SK-N-SH (cell line): ENCODE results near the gene PTPN4. TPM values are rescaled to one million over a fixed set of nuclear protein-coding genes. Genes with fewer than 3 reads are reported as not detected.

Experiments
- CTCF ChIA-PET: fragments of 300-600, 350-600 bp; formaldehyde crosslinking; extraction: SDS; loops from one replicate; lab custom pipeline; 2021; lab: Yijun Ruan, JAX
- POLR2A ChIA-PET: fragments of 350-600 bp; sonication (Branson Sonifier 250); formaldehyde crosslinking; extraction: SDS; loops from one replicate; lab custom pipeline; 2020; ENCODE audit warnings: antibody characterized with exemption, inconsistent platforms; lab: Yijun Ruan, JAX
- DNase-seq: peaks from one replicate; pipeline ENCODE4 v3.0.0; 2012
- H2AFZ ChIP-seq: fragments of 200-600 bp; sonication (generic); 2 replicates; pipeline ENCODE4 v1.8.1; 2016; ENCODE audit warnings: antibody characterized with exemption, mild to moderate bottlenecking, low read depth
- H3F3A ChIP-seq: fragments of 200-600 bp; sonication (generic); replicated peaks from 2 replicates; pipeline ENCODE3; 2016; ENCODE audit warnings: antibody characterized with exemption, mild to moderate bottlenecking; ENCODE audit not compliant: insufficient read depth
- H3K27ac ChIP-seq, 2 experiments: fragments of 200-500 bp in 1 of 2; fragments of 200-600 bp in 1 of 2; sonication (Bioruptor generic) in 1 of 2; sonication (generic), shearing (Covaris generic) in 1 of 2; 2 replicates each; pipeline versions ENCODE4 v1.5.1 to v1.6.1; 2014 to 2016; ENCODE audit warnings: low read depth in 2 of 2, inconsistent platforms in 1 of 2, low read length in 1 of 2, mild to moderate bottlenecking in 1 of 2, mixed read lengths in 1 of 2
- H3K27me3 ChIP-seq: fragments of 200-600 bp; sonication (generic), shearing (Covaris generic); 2 replicates; pipeline ENCODE4 v1.6.1; 2016; ENCODE audit warnings: mixed run types; ENCODE audit not compliant: insufficient read depth
- H3K36me3 ChIP-seq, 2 experiments: fragments of 200-500 bp in 1 of 2; fragments of 200-600 bp in 1 of 2; sonication (Bioruptor generic) in 1 of 2; sonication (generic) in 1 of 2; replicated peaks in 1 of 2; 2 replicates each; pipeline versions ENCODE3 to v1.5.1; 2014 to 2016; ENCODE audit warnings: low read length in 1 of 2, mild to moderate bottlenecking in 1 of 2; ENCODE audit not compliant: insufficient read depth in 2 of 2, control insufficient read depth in 1 of 2
- H3K4me1 ChIP-seq, 2 experiments: fragments of 200-500 bp in 1 of 2; fragments of 200-600 bp in 1 of 2; sonication (Bioruptor generic) in 1 of 2; sonication (generic), shearing (Covaris generic) in 1 of 2; 2 replicates each; pipeline versions ENCODE4 v1.5.1 to v1.6.1; 2014 to 2016; ENCODE audit warnings: low read depth in 1 of 2, low read length in 1 of 2, mixed run types in 1 of 2; ENCODE audit not compliant: insufficient read depth in 2 of 2, control insufficient read depth in 1 of 2
- H3K4me2 ChIP-seq: fragments of 200-600 bp; sonication (generic), shearing (Covaris generic); 2 replicates; pipeline ENCODE4 v1.6.1; 2017; ENCODE audit warnings: mixed run types
- H3K4me3 ChIP-seq, 2 experiments: fragments of 200-500 bp in 1 of 2; fragments of 200-600 bp in 1 of 2; sonication (Bioruptor generic) in 1 of 2; sonication (generic), shearing (Covaris generic) in 1 of 2; 2 replicates each; pipeline versions ENCODE4 v1.5.1 to v1.8.1; 2014 to 2016; ENCODE audit warnings: low read depth in 2 of 2, inconsistent platforms in 1 of 2, low read length in 1 of 2, mild to moderate bottlenecking in 1 of 2, mixed read lengths in 1 of 2, moderate library complexity in 1 of 2
- H3K79me2 ChIP-seq: fragments of 200-600 bp; sonication (generic); 2 replicates; pipeline ENCODE4 v1.8.1; 2017; ENCODE audit warnings: mild to moderate bottlenecking; ENCODE audit not compliant: insufficient read depth
- H3K9ac ChIP-seq: fragments of 200-600 bp; sonication (generic); 2 replicates; pipeline ENCODE4 v1.6.1; 2017; ENCODE audit warnings: mixed run types
- H3K9me2 ChIP-seq: fragments of 200-600 bp; sonication (generic); 2 replicates; pipeline ENCODE4 v1.6.1; 2017; ENCODE audit warnings: mixed run types
- H3K9me3 ChIP-seq: fragments of 200-600 bp; sonication (generic); 2 replicates; pipeline ENCODE4 v1.6.1; 2017; ENCODE audit warnings: mixed run types, mild to moderate bottlenecking, moderate library complexity
- H4K20me1 ChIP-seq: fragments of 200-600 bp; sonication (generic); 2 replicates; pipeline ENCODE4 v1.6.1; 2017; ENCODE audit warnings: mild to moderate bottlenecking, mixed run types; ENCODE audit not compliant: insufficient read depth
- CHD2 ChIP-seq: fragments of 150-350 bp; IDR thresholded peaks from 2 replicates; pipeline ENCODE4 v1.6.1; 2018; ENCODE audit warnings: low read length; ENCODE audit not compliant: partially characterized antibody
- ELF1 ChIP-seq: IDR thresholded peaks from 2 replicates; pipeline ENCODE4 v1.4.0; 2012
- EP300 ChIP-seq, 2 experiments: IDR thresholded peaks; 2 replicates each; pipeline versions ENCODE4 v1.4.0 to v1.6.1; 2012; ENCODE audit warnings: borderline replicate concordance in 1 of 2, low read depth in 1 of 2, low read length in 1 of 2
- FOXM1 ChIP-seq: IDR thresholded peaks from 2 replicates; pipeline ENCODE4 v1.4.0; 2012; ENCODE audit warnings: low read depth, mild to moderate bottlenecking
- GATA2 ChIP-seq: sonication (generic); formaldehyde crosslinking; IDR thresholded peaks from 2 replicates; pipeline ENCODE4 v1.5.0; 2020; ENCODE audit warnings: mild to moderate bottlenecking, missing genetic modification reagents
- MEF2A ChIP-seq: IDR thresholded peaks from 2 replicates; pipeline ENCODE4 v1.4.0; 2012; ENCODE audit warnings: low read depth, borderline replicate concordance
- NFIC ChIP-seq: IDR thresholded peaks from 2 replicates; pipeline ENCODE4 v1.4.0; 2012; ENCODE audit warnings: borderline replicate concordance
- NRF1 ChIP-seq: IDR thresholded peaks from 2 replicates; pipeline ENCODE4 v1.6.1; 2012; ENCODE audit warnings: low read depth, mild to moderate bottlenecking, low read length
- POLR2AphosphoS5 ChIP-seq: IDR thresholded peaks from 2 replicates; pipeline ENCODE4 v1.6.1; 2012; ENCODE audit warnings: low read depth, low read length
- RAD21 ChIP-seq: IDR thresholded peaks from 2 replicates; pipeline ENCODE4 v1.6.1; 2012; ENCODE audit warnings: mild to moderate bottlenecking, low read length
- RCOR1 ChIP-seq: fragments of 150-350 bp; IDR thresholded peaks from 2 replicates; pipeline ENCODE4 v1.6.1; 2017; ENCODE audit warnings: antibody characterized with exemption, low read length
- SIN3A ChIP-seq: IDR thresholded peaks from 2 replicates; pipeline ENCODE4 v1.6.1; 2012; ENCODE audit warnings: low read depth, mild to moderate bottlenecking, low read length, moderate library complexity, borderline replicate concordance
- SMC3 ChIP-seq: IDR thresholded peaks from 2 replicates; pipeline ENCODE4 v1.6.1; 2012; ENCODE audit warnings: low read depth, low read length, improper control_type of control experiment
- TAF1 ChIP-seq: IDR thresholded peaks from 2 replicates; pipeline ENCODE4 v1.6.1; 2012; ENCODE audit warnings: low read depth, mild to moderate bottlenecking, low read length, moderate library complexity, borderline replicate concordance
- TEAD4 ChIP-seq: IDR thresholded peaks from 2 replicates; pipeline ENCODE4 v1.4.0; 2012; ENCODE audit warnings: mild to moderate bottlenecking, borderline replicate concordance; ENCODE audit not compliant: insufficient read depth
- polyA plus RNA-seq, 3 experiments: library from polyadenylated mRNA; depleted of rRNA; stranded (reverse); fragments of >200 nt; gene quantifications; 2 replicates each; pipeline ENCODE4 v1.2.3, GENCODE V29; 2012
- TF ChIP-seq, protein P1 (sequence below): IDR thresholded peaks from 2 replicates; pipeline ENCODE4 v1.4.0; 2012; ENCODE audit warnings: low read depth, borderline replicate concordance
- TF ChIP-seq, protein P2 (sequence below): IDR thresholded peaks from 2 replicates; pipeline ENCODE4; 2012
- TF ChIP-seq, protein P3 (sequence below): fragments of 200-600 bp; sonication (generic); IDR thresholded peaks from 2 replicates; pipeline ENCODE4 v1.6.1; 2017; ENCODE audit warnings: antibody characterized with exemption, mild to moderate bottlenecking, moderate library complexity
- TF ChIP-seq, protein P4 (sequence below): fragments of 150-350 bp; IDR thresholded peaks from 2 replicates; pipeline ENCODE4 v1.6.1; 2017; ENCODE audit warnings: antibody characterized with exemption, low read length, low read depth, borderline replicate concordance
- TF ChIP-seq, protein P5 (sequence below): fragments of 150-350 bp; IDR thresholded peaks from 2 replicates; pipeline ENCODE4 v1.6.1; 2016; ENCODE audit warnings: mild to moderate bottlenecking, low read depth, low read length

PTPN4 gene
- polyA plus RNA-seq, 1 of the 3 experiments (the other 2 are of a cell fraction): 6.2 TPM

DNA sequence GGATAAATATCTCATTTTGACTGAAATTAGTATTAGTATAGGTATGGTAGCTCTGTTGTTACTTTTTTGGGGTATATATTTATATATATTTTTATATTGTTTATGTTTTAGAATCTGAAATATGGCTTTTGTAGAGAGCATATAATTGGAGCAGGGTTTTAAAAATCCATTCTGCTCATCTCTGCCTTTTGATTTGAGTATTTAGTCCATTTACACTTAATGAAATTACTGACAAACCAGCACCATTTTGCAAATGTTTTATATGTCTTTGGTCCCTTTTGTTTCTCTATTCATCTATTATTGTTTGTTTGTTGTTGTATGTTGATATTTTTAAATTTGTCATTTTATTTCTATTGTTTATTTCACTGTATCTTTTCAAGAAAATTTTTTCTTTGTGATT lies 30.7 kb downstream of the PTPN4 start:
- POLR2A ChIA-PET: no interaction called here
- no peaks in the 10 kb centered on the region for H3K27me3 ChIP-seq
- peaks cover 0 to 24% of the 10 kb centered on the region in 2 experiments for H3K36me3 ChIP-seq
- peaks cover 0 to 3% of the 10 kb centered on the region in 2 experiments; a peak in 1 of 4 replicates for H3K4me1 ChIP-seq
- no peak overlapping the region for H3K9ac ChIP-seq
- no peak overlapping the region for H3K27ac ChIP-seq
- no peak overlapping the region for H2AFZ ChIP-seq
- no peaks in the 10 kb centered on the region for H4K20me1 ChIP-seq
- CTCF ChIA-PET: no interaction called here
- H3K4me2 ChIP-seq: no peak overlapping the region
- no peaks in the 10 kb centered on the region for H3K9me2 ChIP-seq
- no peak for TF ChIP-seq ELF1
- TF ChIP-seq SMC3: no peak
- no peak for TF ChIP-seq POLR2AphosphoS5
- no peak for TF ChIP-seq EP300 (IDR thresholded peaks at IDR 0.05; ENCODE audit: borderline replicate concordance in 1 of 2, low read depth in 1 of 2, low read length in 1 of 2)
- TF ChIP-seq CHD2: no peak
- TF ChIP-seq NRF1: no peak
- TF ChIP-seq, protein P1, sequence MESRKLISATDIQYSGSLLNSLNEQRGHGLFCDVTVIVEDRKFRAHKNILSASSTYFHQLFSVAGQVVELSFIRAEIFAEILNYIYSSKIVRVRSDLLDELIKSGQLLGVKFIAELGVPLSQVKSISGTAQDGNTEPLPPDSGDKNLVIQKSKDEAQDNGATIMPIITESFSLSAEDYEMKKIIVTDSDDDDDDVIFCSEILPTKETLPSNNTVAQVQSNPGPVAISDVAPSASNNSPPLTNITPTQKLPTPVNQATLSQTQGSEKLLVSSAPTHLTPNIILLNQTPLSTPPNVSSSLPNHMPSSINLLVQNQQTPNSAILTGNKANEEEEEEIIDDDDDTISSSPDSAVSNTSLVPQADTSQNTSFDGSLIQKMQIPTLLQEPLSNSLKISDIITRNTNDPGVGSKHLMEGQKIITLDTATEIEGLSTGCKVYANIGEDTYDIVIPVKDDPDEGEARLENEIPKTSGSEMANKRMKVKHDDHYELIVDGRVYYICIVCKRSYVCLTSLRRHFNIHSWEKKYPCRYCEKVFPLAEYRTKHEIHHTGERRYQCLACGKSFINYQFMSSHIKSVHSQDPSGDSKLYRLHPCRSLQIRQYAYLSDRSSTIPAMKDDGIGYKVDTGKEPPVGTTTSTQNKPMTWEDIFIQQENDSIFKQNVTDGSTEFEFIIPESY: no peak
- TF ChIP-seq, protein P2, sequence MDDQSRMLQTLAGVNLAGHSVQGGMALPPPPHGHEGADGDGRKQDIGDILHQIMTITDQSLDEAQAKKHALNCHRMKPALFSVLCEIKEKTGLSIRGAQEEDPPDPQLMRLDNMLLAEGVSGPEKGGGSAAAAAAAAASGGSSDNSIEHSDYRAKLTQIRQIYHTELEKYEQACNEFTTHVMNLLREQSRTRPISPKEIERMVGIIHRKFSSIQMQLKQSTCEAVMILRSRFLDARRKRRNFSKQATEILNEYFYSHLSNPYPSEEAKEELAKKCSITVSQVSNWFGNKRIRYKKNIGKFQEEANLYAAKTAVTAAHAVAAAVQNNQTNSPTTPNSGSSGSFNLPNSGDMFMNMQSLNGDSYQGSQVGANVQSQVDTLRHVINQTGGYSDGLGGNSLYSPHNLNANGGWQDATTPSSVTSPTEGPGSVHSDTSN: no peak
- TF ChIP-seq GATA2: no peak
- TF ChIP-seq FOXM1: no peak
- no peak for TF ChIP-seq SIN3A
- no peak for TF ChIP-seq MEF2A
- TF ChIP-seq, protein P3, sequence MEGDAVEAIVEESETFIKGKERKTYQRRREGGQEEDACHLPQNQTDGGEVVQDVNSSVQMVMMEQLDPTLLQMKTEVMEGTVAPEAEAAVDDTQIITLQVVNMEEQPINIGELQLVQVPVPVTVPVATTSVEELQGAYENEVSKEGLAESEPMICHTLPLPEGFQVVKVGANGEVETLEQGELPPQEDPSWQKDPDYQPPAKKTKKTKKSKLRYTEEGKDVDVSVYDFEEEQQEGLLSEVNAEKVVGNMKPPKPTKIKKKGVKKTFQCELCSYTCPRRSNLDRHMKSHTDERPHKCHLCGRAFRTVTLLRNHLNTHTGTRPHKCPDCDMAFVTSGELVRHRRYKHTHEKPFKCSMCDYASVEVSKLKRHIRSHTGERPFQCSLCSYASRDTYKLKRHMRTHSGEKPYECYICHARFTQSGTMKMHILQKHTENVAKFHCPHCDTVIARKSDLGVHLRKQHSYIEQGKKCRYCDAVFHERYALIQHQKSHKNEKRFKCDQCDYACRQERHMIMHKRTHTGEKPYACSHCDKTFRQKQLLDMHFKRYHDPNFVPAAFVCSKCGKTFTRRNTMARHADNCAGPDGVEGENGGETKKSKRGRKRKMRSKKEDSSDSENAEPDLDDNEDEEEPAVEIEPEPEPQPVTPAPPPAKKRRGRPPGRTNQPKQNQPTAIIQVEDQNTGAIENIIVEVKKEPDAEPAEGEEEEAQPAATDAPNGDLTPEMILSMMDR: no peak
- no peak for TF ChIP-seq TEAD4
- TF ChIP-seq, protein P4, sequence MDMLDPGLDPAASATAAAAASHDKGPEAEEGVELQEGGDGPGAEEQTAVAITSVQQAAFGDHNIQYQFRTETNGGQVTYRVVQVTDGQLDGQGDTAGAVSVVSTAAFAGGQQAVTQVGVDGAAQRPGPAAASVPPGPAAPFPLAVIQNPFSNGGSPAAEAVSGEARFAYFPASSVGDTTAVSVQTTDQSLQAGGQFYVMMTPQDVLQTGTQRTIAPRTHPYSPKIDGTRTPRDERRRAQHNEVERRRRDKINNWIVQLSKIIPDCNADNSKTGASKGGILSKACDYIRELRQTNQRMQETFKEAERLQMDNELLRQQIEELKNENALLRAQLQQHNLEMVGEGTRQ: no peak
- no peak for TF ChIP-seq RAD21
- no peak for TF ChIP-seq NFIC
- TF ChIP-seq, protein P5, sequence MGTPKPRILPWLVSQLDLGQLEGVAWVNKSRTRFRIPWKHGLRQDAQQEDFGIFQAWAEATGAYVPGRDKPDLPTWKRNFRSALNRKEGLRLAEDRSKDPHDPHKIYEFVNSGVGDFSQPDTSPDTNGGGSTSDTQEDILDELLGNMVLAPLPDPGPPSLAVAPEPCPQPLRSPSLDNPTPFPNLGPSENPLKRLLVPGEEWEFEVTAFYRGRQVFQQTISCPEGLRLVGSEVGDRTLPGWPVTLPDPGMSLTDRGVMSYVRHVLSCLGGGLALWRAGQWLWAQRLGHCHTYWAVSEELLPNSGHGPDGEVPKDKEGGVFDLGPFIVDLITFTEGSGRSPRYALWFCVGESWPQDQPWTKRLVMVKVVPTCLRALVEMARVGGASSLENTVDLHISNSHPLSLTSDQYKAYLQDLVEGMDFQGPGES: no peak
- TF ChIP-seq RCOR1: no peak
- TF ChIP-seq TAF1: no peak
- H3K9me3 ChIP-seq: peaks cover 11% of the 10 kb centered on the region
- no peak overlapping the region for H3K4me3 ChIP-seq
- peaks cover 3% of the 10 kb centered on the region for H3F3A ChIP-seq
- DNase-seq: no peak
- H3K79me2 ChIP-seq: peaks cover 53% of the 10 kb centered on the region
